ENCODE measurements around the gene AGBL5. TPM values are rescaled to one million over a fixed set of nuclear protein-coding genes. Genes with fewer than 3 reads are reported as not detected.

The AGBL5 gene
- 79.9 TPM for polyA plus RNA-seq (2013, experiment 1 of 2)
- 78.2 TPM for polyA plus RNA-seq (2013, experiment 2 of 2)

- no CpG with 5 or more reads among the region's 67 CpGs for WGBS, 2 donors (ENCODE audit: extremely low coverage in 2 of 2, insufficient read length in 2 of 2, insufficient replicate concordance in 1 of 2)
- peak within 1 kb of the TSS; percentile 95 for H3K9ac ChIP-seq (ENCODE audit: low read depth, low read length, poor library complexity)
- no peak within 1 kb of the TSS for H2BK120ac ChIP-seq (ENCODE audit: low read depth, low read length)
- peak within 1 kb of the TSS; percentile 96 for H2AFZ ChIP-seq (ENCODE audit: low read length)
- H3K27me3 ChIP-seq (ENCODE audit: control insufficient read depth in 3 of 3, insufficient read depth in 3 of 3, low read depth in 1 of 3, low read length in 3 of 3), result no peaks in the 10 kb centered on the region
- peak within 1 kb of the TSS; percentile 80 for H3K4me2 ChIP-seq (ENCODE audit: insufficient read depth, low read length, poor library complexity, severe bottlenecking)
- no peak within 1 kb of the TSS for H2BK12ac ChIP-seq (ENCODE audit: low read length)
- no peaks in the 10 kb centered on the region for H3K9me3 ChIP-seq (replicated peaks in 1 of 2; ENCODE audit: control insufficient read depth in 2 of 2, insufficient read depth in 1 of 2, low read depth in 1 of 2, low read length in 2 of 2)
- H3K4me3 ChIP-seq (ENCODE audit: low read length in 2 of 2), result peak within 1 kb of the TSS; percentile 82 to 95
- peak within 1 kb of the TSS; percentile 22 for H2BK15ac ChIP-seq (ENCODE audit: low read length)
- H3K14ac ChIP-seq (ENCODE audit: low read length), result no peak within 1 kb of the TSS
- no peak within 1 kb of the TSS for H4K91ac ChIP-seq (ENCODE audit: low read depth, low read length, poor library complexity)
- peak; percentile 96 for DNase-seq (ENCODE audit: low spot score)
- H3K18ac ChIP-seq (ENCODE audit: low read length), result peak within 1 kb of the TSS; percentile 97
- peaks cover 5 to 7% of the 10 kb centered on the region in 2 donors for H3K4me1 ChIP-seq (ENCODE audit: control insufficient read depth in 2 of 2, insufficient read depth in 1 of 2, low read depth in 1 of 2, low read length in 2 of 2)
- peaks cover 31 to 36% of the 10 kb centered on the region in 2 donors for H3K36me3 ChIP-seq (replicated peaks in 1 of 2; ENCODE audit: control insufficient read depth in 2 of 2, insufficient read depth in 2 of 2, low read length in 2 of 2)
- peak within 1 kb of the TSS; percentile 70 for H3K4ac ChIP-seq (ENCODE audit: low read length)
- H3K23ac ChIP-seq (ENCODE audit: low read depth, low read length, poor library complexity), result peak within 1 kb of the TSS; percentile 70
- peak within 1 kb of the TSS; percentile 89 for H2BK5ac ChIP-seq (ENCODE audit: low read length)
- H4K8ac ChIP-seq (ENCODE audit: low read depth, low read length), result no peak within 1 kb of the TSS
- peaks cover 6% of the 10 kb centered on the region for H3K79me1 ChIP-seq (ENCODE audit: low read depth, low read length)
- peak within 1 kb of the TSS; percentile 67 for H2AK5ac ChIP-seq (ENCODE audit: low read depth, low read length)
- peak within 1 kb of the TSS; percentile 86 for H3K27ac ChIP-seq (replicated peaks; ENCODE audit: low read length)
Measured at GRCh38 chr2:27050996-27051901, at the start of gene AGBL5. Gene AGBL5 (plus strand): TSS chr2:27051668. CDS start chr2:27052959, 1,291 bp downstream.

DNA sequence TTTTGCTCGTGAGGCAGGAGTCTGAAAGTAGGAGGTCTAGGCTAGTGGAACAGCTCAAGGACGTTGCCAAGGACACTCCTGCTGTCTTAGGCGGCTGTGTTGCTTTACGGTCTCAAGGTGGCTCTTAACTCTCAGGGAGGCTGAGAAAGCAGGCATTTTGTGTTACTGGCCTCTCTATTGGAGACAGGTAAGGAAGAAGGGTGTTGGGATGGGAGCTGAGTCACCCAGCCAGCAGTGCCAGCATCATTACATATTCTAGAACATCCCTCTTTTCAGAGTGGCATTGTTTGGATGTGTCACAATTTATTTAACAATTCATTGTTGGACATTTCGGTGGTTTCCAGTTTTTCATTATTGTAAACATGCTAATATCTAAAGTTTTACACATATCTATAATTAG is 49.5 kb upstream of the AGBL5 start:
- no peak overlapping the region for H3K4me3 ChIP-seq (ENCODE audit: low read length in 2 of 2)
- no CpG with 5 or more reads among the region's 5 CpGs for WGBS, 2 donors (ENCODE audit: extremely low coverage in 2 of 2, insufficient read length in 2 of 2, insufficient replicate concordance in 1 of 2)
- no peaks in the 10 kb centered on the region for H3K27me3 ChIP-seq (ENCODE audit: control insufficient read depth in 3 of 3, insufficient read depth in 3 of 3, low read depth in 1 of 3, low read length in 3 of 3)
- DNase-seq (ENCODE audit: low spot score), result no peak
- no peak overlapping the region for H3K4me2 ChIP-seq (ENCODE audit: insufficient read depth, low read length, poor library complexity, severe bottlenecking)
- H3K4ac ChIP-seq (ENCODE audit: low read length), result no peak overlapping the region
- H2BK12ac ChIP-seq (ENCODE audit: low read length), result no peak overlapping the region
- no peak overlapping the region for H3K14ac ChIP-seq (ENCODE audit: low read length)
- no peaks in the 10 kb centered on the region for H3K79me1 ChIP-seq (ENCODE audit: low read depth, low read length)
- no peak overlapping the region for H2BK5ac ChIP-seq (ENCODE audit: low read length)
- no peak overlapping the region for H2AFZ ChIP-seq (ENCODE audit: low read length)
- H3K18ac ChIP-seq (ENCODE audit: low read length), result no peak overlapping the region
- H2BK120ac ChIP-seq (ENCODE audit: low read depth, low read length), result no peak overlapping the region
- no peak overlapping the region for H2BK15ac ChIP-seq (ENCODE audit: low read length)
- H4K8ac ChIP-seq (ENCODE audit: low read depth, low read length), result no peak overlapping the region
- H3K4me1 ChIP-seq (ENCODE audit: control insufficient read depth in 2 of 2, insufficient read depth in 1 of 2, low read depth in 1 of 2, low read length in 2 of 2), result peaks cover 0 to 5% of the 10 kb centered on the region in 2 donors
- no peak overlapping the region for H4K91ac ChIP-seq (ENCODE audit: low read depth, low read length, poor library complexity)
- no peak overlapping the region for H3K9ac ChIP-seq (ENCODE audit: low read depth, low read length, poor library complexity)
- no peaks in the 10 kb centered on the region for H3K36me3 ChIP-seq (replicated peaks in 1 of 2; ENCODE audit: control insufficient read depth in 2 of 2, insufficient read depth in 2 of 2, low read length in 2 of 2)
- H3K9me3 ChIP-seq (replicated peaks in 1 of 2; ENCODE audit: control insufficient read depth in 2 of 2, insufficient read depth in 1 of 2, low read depth in 1 of 2, low read length in 2 of 2), result no peaks in the 10 kb centered on the region
- no peak overlapping the region for H3K27ac ChIP-seq (replicated peaks; ENCODE audit: low read length)
- no peak overlapping the region for H3K23ac ChIP-seq (ENCODE audit: low read depth, low read length, poor library complexity)
- no peak overlapping the region for H2AK5ac ChIP-seq (ENCODE audit: low read depth, low read length)

DNA sequence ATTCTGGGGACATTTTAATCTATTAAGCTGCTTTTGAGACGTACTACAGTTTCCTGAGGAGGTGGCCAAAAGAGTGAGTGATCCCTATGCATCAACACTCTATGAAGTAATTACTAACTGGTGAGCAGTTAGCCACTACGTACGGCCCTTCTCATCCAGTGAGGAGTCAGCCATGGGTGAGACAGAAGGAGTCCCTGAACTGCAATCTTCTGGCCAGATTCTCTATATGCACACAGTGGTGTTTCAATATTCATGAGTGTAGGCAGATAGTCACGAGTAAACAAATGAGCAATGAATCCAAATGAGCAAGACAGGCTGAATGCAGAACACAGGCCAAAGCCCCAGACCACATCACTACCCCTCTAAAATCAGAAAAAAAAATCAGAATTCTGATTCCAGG is 48.5 kb upstream of the AGBL5 start:
- H3K9ac ChIP-seq (ENCODE audit: low read depth, low read length, poor library complexity), result no peak overlapping the region
- no peak overlapping the region for H4K8ac ChIP-seq (ENCODE audit: low read depth, low read length)
- no peak overlapping the region for H3K4me2 ChIP-seq (ENCODE audit: insufficient read depth, low read length, poor library complexity, severe bottlenecking)
- H3K27ac ChIP-seq (replicated peaks; ENCODE audit: low read length), result no peak overlapping the region
- no peak overlapping the region for H3K23ac ChIP-seq (ENCODE audit: low read depth, low read length, poor library complexity)
- H3K4me1 ChIP-seq (ENCODE audit: control insufficient read depth in 2 of 2, insufficient read depth in 1 of 2, low read depth in 1 of 2, low read length in 2 of 2), result no peaks in the 10 kb centered on the region
- no peaks in the 10 kb centered on the region for H3K27me3 ChIP-seq (ENCODE audit: control insufficient read depth in 3 of 3, insufficient read depth in 3 of 3, low read depth in 1 of 3, low read length in 3 of 3)
- H2BK12ac ChIP-seq (ENCODE audit: low read length), result no peak overlapping the region
- no peak overlapping the region for H2BK5ac ChIP-seq (ENCODE audit: low read length)
- no peak overlapping the region for H3K18ac ChIP-seq (ENCODE audit: low read length)
- no peak overlapping the region for H2AFZ ChIP-seq (ENCODE audit: low read length)
- H2BK15ac ChIP-seq (ENCODE audit: low read length), result no peak overlapping the region
- no peak overlapping the region for H3K4me3 ChIP-seq (ENCODE audit: low read length in 2 of 2)
- no peaks in the 10 kb centered on the region for H3K9me3 ChIP-seq (replicated peaks in 1 of 2; ENCODE audit: control insufficient read depth in 2 of 2, insufficient read depth in 1 of 2, low read depth in 1 of 2, low read length in 2 of 2)
- H3K36me3 ChIP-seq (replicated peaks in 1 of 2; ENCODE audit: control insufficient read depth in 2 of 2, insufficient read depth in 2 of 2, low read length in 2 of 2), result no peaks in the 10 kb centered on the region
- no peak for DNase-seq (ENCODE audit: low spot score)
- no peaks in the 10 kb centered on the region for H3K79me1 ChIP-seq (ENCODE audit: low read depth, low read length)
- WGBS, 2 donors (ENCODE audit: extremely low coverage in 2 of 2, insufficient read length in 2 of 2, insufficient replicate concordance in 1 of 2), result no CpG with 5 or more reads among the region's 4 CpGs
- no peak overlapping the region for H2BK120ac ChIP-seq (ENCODE audit: low read depth, low read length)
- H3K14ac ChIP-seq (ENCODE audit: low read length), result no peak overlapping the region
- no peak overlapping the region for H3K4ac ChIP-seq (ENCODE audit: low read length)
- H2AK5ac ChIP-seq (ENCODE audit: low read depth, low read length), result no peak overlapping the region
- no peak overlapping the region for H4K91ac ChIP-seq (ENCODE audit: low read depth, low read length, poor library complexity)

GRCh38 chr2:27003857-27004256 is 47.6 kb upstream of the AGBL5 start:
- no peak overlapping the region for H3K27ac ChIP-seq (replicated peaks; ENCODE audit: low read length)
- no peaks in the 10 kb centered on the region for H3K4me1 ChIP-seq (ENCODE audit: control insufficient read depth in 2 of 2, insufficient read depth in 1 of 2, low read depth in 1 of 2, low read length in 2 of 2)
- no peak overlapping the region for H3K14ac ChIP-seq (ENCODE audit: low read length)
- no peak overlapping the region for H2BK120ac ChIP-seq (ENCODE audit: low read depth, low read length)
- no peak overlapping the region for H4K8ac ChIP-seq (ENCODE audit: low read depth, low read length)
- no peak overlapping the region for H3K23ac ChIP-seq (ENCODE audit: low read depth, low read length, poor library complexity)
- no peak overlapping the region for H2AK5ac ChIP-seq (ENCODE audit: low read depth, low read length)
- no peak overlapping the region for H3K18ac ChIP-seq (ENCODE audit: low read length)
- H3K36me3 ChIP-seq (replicated peaks in 1 of 2; ENCODE audit: control insufficient read depth in 2 of 2, insufficient read depth in 2 of 2, low read length in 2 of 2), result no peaks in the 10 kb centered on the region
- no peak overlapping the region for H2BK15ac ChIP-seq (ENCODE audit: low read length)
- no peak overlapping the region for H2BK12ac ChIP-seq (ENCODE audit: low read length)
- H2AFZ ChIP-seq (ENCODE audit: low read length), result no peak overlapping the region
- no peak overlapping the region for H3K4me2 ChIP-seq (ENCODE audit: insufficient read depth, low read length, poor library complexity, severe bottlenecking)
- no peak overlapping the region for H3K4ac ChIP-seq (ENCODE audit: low read length)
- WGBS, 2 donors (ENCODE audit: extremely low coverage in 2 of 2, insufficient read length in 2 of 2, insufficient replicate concordance in 1 of 2), result no CpG with 5 or more reads among the region's 9 CpGs
- DNase-seq (ENCODE audit: low spot score), result no peak
- no peak overlapping the region for H4K91ac ChIP-seq (ENCODE audit: low read depth, low read length, poor library complexity)
- peaks cover 0 to 2% of the 10 kb centered on the region in 2 donors for H3K9me3 ChIP-seq (replicated peaks in 1 of 2; ENCODE audit: control insufficient read depth in 2 of 2, insufficient read depth in 1 of 2, low read depth in 1 of 2, low read length in 2 of 2)
- no peak overlapping the region for H3K4me3 ChIP-seq (ENCODE audit: low read length in 2 of 2)
- H3K9ac ChIP-seq (ENCODE audit: low read depth, low read length, poor library complexity), result no peak overlapping the region
- H3K79me1 ChIP-seq (ENCODE audit: low read depth, low read length), result no peaks in the 10 kb centered on the region
- no peak overlapping the region for H2BK5ac ChIP-seq (ENCODE audit: low read length)
- H3K27me3 ChIP-seq (ENCODE audit: control insufficient read depth in 3 of 3, insufficient read depth in 3 of 3, low read depth in 1 of 3, low read length in 3 of 3), result no peaks in the 10 kb centered on the region

All from neuronal stem cell (in vitro differentiated cells).